Measurements from ENCODE around the gene LHB. TPM values are rescaled to one million over a fixed set of nuclear protein-coding genes. Genes with fewer than 3 reads are reported as not detected.

The LHB gene
- total and polyA plus RNA-seq, 2 donors (not counting 3 experiments of a cell fraction or from before 2014, with no cell fraction given): 1.3 TPM; not detected in 1

GRCh38 chr19:48994035-48994386 lies 22.9 kb downstream of the LHB start:
- peaks cover 14% of the 10 kb centered on the region for H3K4me1 ChIP-seq (ENCODE audit: control insufficient read depth, extremely low read depth, insufficient read depth, low read length)
- DNase-seq (ENCODE audit: low read depth, low spot score): no peak
- peak overlapping the region; percentile 91 for H3K4me2 ChIP-seq (ENCODE audit: insufficient read depth, low read length)
- dilution Hi-C loops (cut with MboI; ENCODE audit: extremely low pct_ligation_motif_present, low sequenced_read_pairs): no loop called here
- TF ChIP-seq CTCF (IDR thresholded peaks at IDR 0.05; ENCODE audit: extremely low read depth in 1 of 2, insufficient read depth in 1 of 2, low read depth in 1 of 2, low read length in 2 of 2) (no peak), MAX (IDR thresholded peaks at IDR 0.05; ENCODE audit: insufficient read depth, insufficient read length) (no peak), POLR2A (IDR thresholded peaks at IDR 0.05; ENCODE audit: low read depth, low read length) (no peak), EZH2 (IDR thresholded peaks at IDR 0.05; ENCODE audit: borderline replicate concordance, low read depth, low read length, severe bottlenecking) (no peak), JUN (IDR thresholded peaks at IDR 0.05; ENCODE audit: borderline replicate concordance, insufficient read depth, insufficient read length, low read depth) (no peak), POLR2AphosphoS5 (IDR thresholded peaks at IDR 0.05; ENCODE audit: insufficient read depth, low read depth, low read length) (no peak), GATA2 (IDR thresholded peaks at IDR 0.05; ENCODE audit: insufficient read depth, insufficient read length, low read depth, low read length) (no peak), FOS (IDR thresholded peaks at IDR 0.05; ENCODE audit: borderline replicate concordance, insufficient read depth, low read length) (no peak), MYC (IDR thresholded peaks at IDR 0.05; ENCODE audit: low read depth, low read length) (no peak)
- H3K4me3 ChIP-seq (replicated peaks in 1 of 3; ENCODE audit: insufficient read depth in 1 of 3, low read depth in 1 of 3, low read length in 3 of 3): peak overlapping the region; percentile 66 to 88 (median 79)
- peak overlapping the region; percentile 61 for H3K27ac ChIP-seq (ENCODE audit: insufficient read depth, low read depth, low read length)
- H3K36me3 ChIP-seq (ENCODE audit: control insufficient read depth in 2 of 2, extremely low read depth in 1 of 2, insufficient read depth in 2 of 2, low read length in 2 of 2): no peaks in the 10 kb centered on the region
- intact Hi-C loops (cut with micrococcal nuclease): loop anchor here (10.0 kb wide), 2 partner anchors 161 to 359 kb away; partner anchors contain the start of genes DBP, HRC and TRPM4
- peaks cover 59% of the 10 kb centered on the region for H3K79me2 ChIP-seq (ENCODE audit: control insufficient read depth, insufficient read depth, low read length)
- H3K9ac ChIP-seq (replicated peaks; ENCODE audit: extremely low read depth, insufficient read depth, low read length): peak overlapping the region; percentile 75
- no peaks in the 10 kb centered on the region for H3K9me3 ChIP-seq (replicated peaks; ENCODE audit: control insufficient read depth, insufficient read depth, low read length)
- no peak for FAIRE-seq
- no TSS peak for BruUV-seq (replicated peaks)
- CTCF ChIA-PET: interaction anchor here (0.6 to 3.3 kb wide), 23 partner anchors 16 to 1125 kb away, joined by 3 to 41 read pairs (median 5); partner anchors contain the start of genes LIN7B and PPP1R15A
- no peaks in the 10 kb centered on the region for H3K27me3 ChIP-seq (ENCODE audit: control insufficient read depth in 2 of 2, insufficient read depth in 2 of 2, low read length in 2 of 2)
- H3K9me1 ChIP-seq (replicated peaks; ENCODE audit: control insufficient read depth, extremely low read depth, insufficient read depth, low read length): no peaks in the 10 kb centered on the region
- H4K20me1 ChIP-seq (replicated peaks; ENCODE audit: control insufficient read depth, extremely low read depth, insufficient read depth, low read length): no peaks in the 10 kb centered on the region
- peak overlapping the region; percentile 77 for H2AFZ ChIP-seq (ENCODE audit: low read depth, low read length)
- POLR2A ChIA-PET: interaction anchor here (1.2 to 1.5 kb wide), 3 partner anchors 17 to 375 kb away, joined by 3 to 6 read pairs (median 3); partner anchors contain the start of genes RPL18 and SPHK2
